Esophagus (tissue), 2 donors: Measurements from ENCODE around the gene MAP7. TPM values are rescaled to one million over a fixed set of nuclear protein-coding genes. Genes with fewer than 3 reads are reported as not detected.

Experiments
- H3K27ac ChIP-seq, 2 donors: one replicate each; pipeline ENCODE4 v1.5.1; 2013; ENCODE audit warnings: low read depth in 2 of 2, mild to moderate bottlenecking in 2 of 2, inconsistent platforms in 1 of 2, low read length in 1 of 2, moderate library complexity in 1 of 2
- H3K27me3 ChIP-seq, 2 donors: one replicate each; pipeline ENCODE4 v1.6.1; 2013; ENCODE audit warnings: low read length in 2 of 2, control low read depth in 1 of 2, mild to moderate bottlenecking in 1 of 2; ENCODE audit not compliant: insufficient read depth in 2 of 2, control insufficient read depth in 1 of 2
- H3K36me3 ChIP-seq, 2 donors: one replicate each; pipeline ENCODE4 v1.6.1; 2013; ENCODE audit warnings: low read length in 1 of 2; ENCODE audit not compliant: control insufficient read depth in 2 of 2, insufficient read depth in 2 of 2
- H3K4me1 ChIP-seq, 2 donors: one replicate each; pipeline ENCODE4 v1.6.1; 2013; ENCODE audit warnings: low read length in 1 of 2; ENCODE audit not compliant: control insufficient read depth in 2 of 2, insufficient read depth in 2 of 2
- H3K4me3 ChIP-seq, 2 donors: one replicate each; pipeline ENCODE4 v1.5.1; 2013; ENCODE audit warnings: low read length in 2 of 2, mild to moderate bottlenecking in 2 of 2, low read depth in 1 of 2, moderate library complexity in 1 of 2
- H3K9me3 ChIP-seq, 2 donors: one replicate each; pipeline ENCODE4 v1.6.1; 2013; ENCODE audit warnings: mild to moderate bottlenecking in 2 of 2, low read depth in 1 of 2, low read length in 1 of 2, moderate library complexity in 1 of 2; ENCODE audit not compliant: control insufficient read depth in 2 of 2, insufficient read depth in 1 of 2
- WGBS, 2 donors: extraction: QIAGEN DNeasy Blood & Tissue Kit; methylation state at CpG; one replicate each; pipeline ENCODE4 v1.1.7; 2013; 5-methylcytosine and 5-hydroxymethylcytosine counted together
- polyA plus RNA-seq, 2 donors: library from polyadenylated mRNA; stranded (reverse); fragments of 200-250 nt; gene quantifications; one replicate each; pipeline ENCODE4 v1.2.3, GENCODE V29; 2013
- donor health status: healthy with polysubstance abuse.
- donor health status: Bipolar disorder and iron deficiency.

MAP7 gene
- polyA plus RNA-seq, 2 donors, result 13.4 to 15.1 TPM

GRCh38 chr6:136351518-136352110, 198.6 kb downstream of the MAP7 start:
- Histone ChIP-seq H3K27me3 (no peaks in the 10 kb centered on the region), H3K27ac (no peak overlapping the region), H3K9me3 (no peaks in the 10 kb centered on the region), H3K4me1 (no peaks in the 10 kb centered on the region), H3K36me3 (no peaks in the 10 kb centered on the region), H3K4me3 (no peak overlapping the region)
- WGBS, 2 donors, result 27 to 34% methylated on average over 2 of the region's 2 CpGs

- Histone ChIP-seq H3K4me1 (no peaks in the 10 kb centered on the region), H3K27ac (no peak overlapping the region), H3K4me3 (no peak overlapping the region), H3K27me3 (no peaks in the 10 kb centered on the region), H3K9me3 (no peaks in the 10 kb centered on the region), H3K36me3 (no peaks in the 10 kb centered on the region)
- 72 to 86% methylated on average over 3 of the region's 3 CpGs for whole genome bisulfite sequencing, 2 donors
Measured at GRCh38 chr6:136350914-136351313, 199.3 kb downstream of the MAP7 start.

GRCh38 chr6:136347847-136348246, 202.4 kb downstream of the MAP7 start:
- 43 to 63% methylated on average over 2 of the region's 2 CpGs for WGBS, 2 donors
- H3K9me3 ChIP-seq, result no peaks in the 10 kb centered on the region
- peaks cover 0 to 5% of the 10 kb centered on the region in 2 donors for H3K36me3 ChIP-seq
- H3K4me3 ChIP-seq, result no peak overlapping the region
- H3K4me1 ChIP-seq, result no peaks in the 10 kb centered on the region
- H3K27me3 ChIP-seq, result no peaks in the 10 kb centered on the region
- no peak overlapping the region for H3K27ac ChIP-seq

GRCh38 chr6:136345145-136345544, 205.1 kb downstream of the MAP7 start:
- Histone ChIP-seq H3K9me3 (no peaks in the 10 kb centered on the region), H3K27ac (no peak overlapping the region), H3K36me3 (peaks cover 0 to 5% of the 10 kb centered on the region in 2 donors), H3K27me3 (no peaks in the 10 kb centered on the region), H3K4me3 (no peak overlapping the region), H3K4me1 (no peaks in the 10 kb centered on the region)
- 92 to 95% methylated on average over 2 of the region's 2 CpGs for whole genome bisulfite sequencing, 2 donors

GRCh38 chr6:136344420-136344819, 205.8 kb downstream of the MAP7 start:
- no peaks in the 10 kb centered on the region for H3K27me3 ChIP-seq
- H3K4me1 ChIP-seq, result no peaks in the 10 kb centered on the region
- no peaks in the 10 kb centered on the region for H3K9me3 ChIP-seq
- no peak overlapping the region for H3K4me3 ChIP-seq
- peaks cover 0 to 5% of the 10 kb centered on the region in 2 donors for H3K36me3 ChIP-seq
- H3K27ac ChIP-seq, result no peak overlapping the region
- 68 to 76% methylated on average over 2 of the region's 2 CpGs for WGBS, 2 donors

- Histone ChIP-seq H3K9me3 (no peaks in the 10 kb centered on the region), H3K36me3 (peaks cover 0 to 5% of the 10 kb centered on the region in 2 donors), H3K27ac (no peak overlapping the region), H3K27me3 (no peaks in the 10 kb centered on the region), H3K4me1 (no peaks in the 10 kb centered on the region), H3K4me3 (no peak overlapping the region)
- WGBS, 2 donors, result 83 to 93% methylated on average over 1 of the region's 1 CpG
Measured at GRCh38 chr6:136343700-136344099, 206.5 kb downstream of the MAP7 start.

GRCh38 chr6:136343275-136343674, 206.9 kb downstream of the MAP7 start:
- 48 to 61% methylated on average over 2 of the region's 2 CpGs for WGBS, 2 donors
- Histone ChIP-seq H3K4me1 (no peaks in the 10 kb centered on the region), H3K36me3 (peaks cover 0 to 5% of the 10 kb centered on the region in 2 donors), H3K4me3 (no peak overlapping the region), H3K27ac (no peak overlapping the region), H3K27me3 (no peaks in the 10 kb centered on the region), H3K9me3 (no peaks in the 10 kb centered on the region)

GRCh38 chr6:136341967-136342366, 208.3 kb downstream of the MAP7 start:
- no peaks in the 10 kb centered on the region for H3K9me3 ChIP-seq
- H3K27ac ChIP-seq, result no peak overlapping the region
- WGBS, 2 donors, result 93 to 96% methylated on average over 3 of the region's 3 CpGs
- H3K4me3 ChIP-seq, result no peak overlapping the region
- H3K36me3 ChIP-seq, result peaks cover 0 to 5% of the 10 kb centered on the region in 2 donors
- H3K27me3 ChIP-seq, result no peaks in the 10 kb centered on the region
- no peaks in the 10 kb centered on the region for H3K4me1 ChIP-seq

GRCh38 chr6:136341367-136341766, 208.9 kb downstream of the MAP7 start:
- Histone ChIP-seq H3K27me3 (no peaks in the 10 kb centered on the region), H3K4me3 (no peak overlapping the region), H3K9me3 (no peaks in the 10 kb centered on the region), H3K4me1 (no peaks in the 10 kb centered on the region), H3K36me3 (peaks cover 0 to 5% of the 10 kb centered on the region in 2 donors), H3K27ac (no peak overlapping the region)
- WGBS, 2 donors, result 94 to 95% methylated on average over 3 of the region's 3 CpGs

- no peak overlapping the region for H3K27ac ChIP-seq
- peaks cover 0 to 3% of the 10 kb centered on the region in 2 donors for H3K4me1 ChIP-seq
- H3K4me3 ChIP-seq, result no peak overlapping the region
- 84 to 90% methylated on average over 4 of the region's 4 CpGs for WGBS, 2 donors
- H3K27me3 ChIP-seq, result no peaks in the 10 kb centered on the region
- no peaks in the 10 kb centered on the region for H3K36me3 ChIP-seq
- H3K9me3 ChIP-seq, result peaks cover 0 to 3% of the 10 kb centered on the region in 2 donors
Measured at GRCh38 chr6:136338486-136338885, 211.7 kb downstream of the MAP7 start.
